H9 (cell line): Measurements from ENCODE around the gene DHPS. TPM values are rescaled to one million over a fixed set of nuclear protein-coding genes. Genes with fewer than 3 reads are reported as not detected.

Experiments used
- DNase-seq: peaks from one replicate; pipeline ENCODE4 v3.0.0-alpha.2; 2017
- H2AFZ ChIP-seq: one replicate; pipeline ENCODE4 v1.6.1; 2013; ENCODE audit warnings: mild to moderate bottlenecking, low read length, control low read depth, moderate library complexity
- H2AK5ac ChIP-seq: 2 replicates; pipeline ENCODE4 v1.6.1; 2013; ENCODE audit warnings: low read length, control low read depth, mixed read lengths; ENCODE audit not compliant: insufficient read length
- H2BK120ac ChIP-seq: one replicate; pipeline ENCODE4 v1.6.1; 2013; ENCODE audit warnings: low read depth, mild to moderate bottlenecking, low read length, control low read depth, inconsistent platforms; ENCODE audit not compliant: poor library complexity, severe bottlenecking
- H2BK12ac ChIP-seq: 2 replicates; pipeline ENCODE4 v1.6.1; 2013; ENCODE audit warnings: low read length, control low read depth, mixed read lengths, low read depth; ENCODE audit not compliant: insufficient read length
- H2BK15ac ChIP-seq: 2 replicates; pipeline ENCODE4 v1.6.1; 2013; ENCODE audit warnings: low read depth, low read length, control low read depth
- H2BK20ac ChIP-seq: one replicate; pipeline ENCODE4 v1.6.1; 2013; ENCODE audit warnings: low read depth, mild to moderate bottlenecking, low read length, control low read depth, inconsistent platforms; ENCODE audit not compliant: poor library complexity, severe bottlenecking
- H2BK5ac ChIP-seq: 2 replicates; pipeline ENCODE4 v1.6.1; 2013; ENCODE audit warnings: low read length, control low read depth, mixed read lengths; ENCODE audit not compliant: insufficient read length
- H3K14ac ChIP-seq: 2 replicates; pipeline ENCODE4 v1.6.1; 2013; ENCODE audit warnings: low read length, control low read depth; ENCODE audit not compliant: insufficient read depth
- H3K18ac ChIP-seq: 2 replicates; pipeline ENCODE4 v1.6.1; 2013; ENCODE audit warnings: low read depth, mild to moderate bottlenecking, mixed read lengths, low read length, control low read depth; ENCODE audit not compliant: insufficient read length
- H3K23ac ChIP-seq: 2 replicates; pipeline ENCODE4 v1.6.1; 2013; ENCODE audit warnings: low read length, control low read depth, mixed read lengths, low read depth; ENCODE audit not compliant: insufficient read length
- H3K23me2 ChIP-seq: 2 replicates; pipeline ENCODE4 v1.6.1; 2013; ENCODE audit warnings: low read depth, mild to moderate bottlenecking, mixed read lengths, low read length, control low read depth; ENCODE audit not compliant: insufficient read length, poor library complexity, severe bottlenecking
- H3K27ac ChIP-seq: 2 replicates; pipeline ENCODE4 v1.5.1; 2013; ENCODE audit warnings: low read length, control low read depth, mixed read lengths, low read depth; ENCODE audit not compliant: insufficient read length
- H3K27me3 ChIP-seq: 2 replicates; pipeline ENCODE4 v1.6.1; 2013; ENCODE audit warnings: low read length, control low read depth, inconsistent platforms; ENCODE audit not compliant: insufficient read depth
- H3K4ac ChIP-seq: 2 replicates; pipeline ENCODE4 v1.6.1; 2013; ENCODE audit warnings: low read depth, mild to moderate bottlenecking, control low read depth, inconsistent platforms, low read length, moderate library complexity
- H3K4me1 ChIP-seq: 2 replicates; pipeline ENCODE4 v1.6.1; 2013; ENCODE audit warnings: low read length, control low read depth, inconsistent platforms; ENCODE audit not compliant: insufficient read depth
- H3K4me2 ChIP-seq: 2 replicates; pipeline ENCODE4 v1.6.1; 2013; ENCODE audit warnings: low read length, control low read depth, mixed read lengths; ENCODE audit not compliant: insufficient read length, insufficient read depth
- H3K56ac ChIP-seq: 2 replicates; pipeline ENCODE4 v1.6.1; 2013; ENCODE audit warnings: low read depth, mild to moderate bottlenecking, mixed read lengths, low read length, control low read depth; ENCODE audit not compliant: insufficient read length
- H3K79me1 ChIP-seq: 2 replicates; pipeline ENCODE4 v1.6.1; 2013; ENCODE audit warnings: low read depth, mild to moderate bottlenecking, moderate library complexity, low read length, control low read depth, inconsistent platforms; ENCODE audit not compliant: insufficient read depth, poor library complexity, severe bottlenecking
- H3K79me2 ChIP-seq: 2 replicates; pipeline ENCODE4 v1.6.1; 2013; ENCODE audit warnings: low read length, control low read depth, inconsistent platforms; ENCODE audit not compliant: insufficient read depth
- H3K9ac ChIP-seq: 2 replicates; pipeline ENCODE4 v1.6.1; 2013; ENCODE audit warnings: low read length, control low read depth, mixed read lengths; ENCODE audit not compliant: insufficient read length; ENCODE audit errors: extremely low read depth
- H3K9me3 ChIP-seq: one replicate; pipeline ENCODE4 v1.6.1; 2013; ENCODE audit warnings: low read depth, low read length, inconsistent platforms; ENCODE audit not compliant: control insufficient read depth
- H3T11ph ChIP-seq: one replicate; pipeline ENCODE4 v1.6.1; 2013; ENCODE audit warnings: mild to moderate bottlenecking, low read length, control low read depth, inconsistent platforms
- H4K20me1 ChIP-seq: one replicate; pipeline ENCODE4 v1.6.1; 2013; ENCODE audit not compliant: control insufficient read depth, insufficient read length, insufficient read depth
- H4K5ac ChIP-seq: 2 replicates; pipeline ENCODE4 v1.6.1; 2013; ENCODE audit warnings: low read depth, mild to moderate bottlenecking, mixed read lengths, low read length, control low read depth; ENCODE audit not compliant: insufficient read length
- H4K8ac ChIP-seq: replicated peaks from 2 replicates; pipeline ENCODE4 v1.6.1; 2013; ENCODE audit warnings: low read length, control low read depth, mixed read lengths, low read depth; ENCODE audit not compliant: insufficient read length
- H4K91ac ChIP-seq: 2 replicates; pipeline ENCODE4 v1.6.1; 2013; ENCODE audit warnings: low read depth, mild to moderate bottlenecking, moderate library complexity, mixed read lengths, low read length, control low read depth; ENCODE audit not compliant: insufficient read length
- H3K27ac Mint-ChIP-seq, 3 experiments: 2 replicates in 2 of 3; 3 replicates in 1 of 3; pipeline ENCODE4 v1.8.0; 2020 to 2021; ENCODE audit warnings: mixed read lengths in 3 of 3, mild to moderate bottlenecking in 1 of 3, moderate library complexity in 1 of 3
- H3K27me3 Mint-ChIP-seq: 2 replicates; pipeline ENCODE4 v1.8.0; 2021; ENCODE audit warnings: low read depth, mild to moderate bottlenecking, moderate library complexity, mixed read lengths
- H3K36me3 Mint-ChIP-seq, 3 experiments: 2 replicates in 2 of 3; 3 replicates in 1 of 3; pipeline ENCODE4 v1.8.0; 2020 to 2021; ENCODE audit warnings: low read depth in 3 of 3, mixed read lengths in 3 of 3; ENCODE audit not compliant: insufficient read depth in 1 of 3
- H3K4me1 Mint-ChIP-seq, 2 experiments: 2 replicates each; pipeline ENCODE4 v1.8.0; 2020; ENCODE audit warnings: mixed read lengths in 2 of 2
- H3K4me3 Mint-ChIP-seq, 2 experiments: 2 replicates in 1 of 2; 3 replicates in 1 of 2; pipeline ENCODE4 v1.8.0; 2020 to 2021; ENCODE audit warnings: mild to moderate bottlenecking in 2 of 2, mixed read lengths in 2 of 2, moderate library complexity in 1 of 2
- H3K9me3 Mint-ChIP-seq, 2 experiments: 2 replicates in 1 of 2; 3 replicates in 1 of 2; pipeline ENCODE4 v1.8.0; 2020; ENCODE audit warnings: mild to moderate bottlenecking in 2 of 2, mixed read lengths in 2 of 2, moderate library complexity in 1 of 2
- WGBS: extraction: QIAGEN DNeasy Blood & Tissue Kit; methylation state at CpG from one replicate; pipeline ENCODE4 v1.1.7; 2013; ENCODE audit warnings: missing lambda C conversion rate, low lambda C conversion rate, mixed read lengths; ENCODE audit not compliant: insufficient read length; ENCODE audit errors: extremely low coverage; 5-methylcytosine and 5-hydroxymethylcytosine counted together
- total RNA-seq: library from RNA; stranded (reverse); gene quantifications from 2 replicates; pipeline ENCODE4 v1.2.1, GENCODE V29; 2021
- TF ChIP-seq, protein P1 (sequence below): fragments of 200-600 bp; sonication (generic); conservative IDR thresholded peaks from 3 replicates; pipeline ENCODE4 v1.8.0; 2021; ENCODE audit warnings: antibody characterized with exemption, mild to moderate bottlenecking

Gene DHPS
- total RNA-seq, 1 experiment from 2014 or later, result 94.9 TPM

DNA sequence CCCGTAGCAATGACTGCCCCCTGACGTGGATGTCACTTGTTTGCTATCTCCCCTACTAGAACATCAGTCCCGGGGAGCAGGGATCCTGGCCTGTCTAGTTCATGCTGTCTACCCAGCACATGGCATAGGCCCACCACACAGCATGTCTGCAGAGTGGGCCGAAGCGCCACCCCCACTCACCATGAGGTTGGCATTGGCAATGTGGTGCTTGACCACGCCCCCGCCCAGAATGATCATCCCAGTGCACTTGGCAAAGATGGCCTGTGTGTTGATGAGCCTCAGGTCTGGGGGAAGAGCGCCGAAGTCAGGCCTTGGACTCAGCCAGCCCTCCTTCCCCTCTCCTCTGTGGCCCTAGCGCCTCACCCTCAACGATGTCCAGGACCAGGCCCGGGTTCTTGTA is 4.8 kb downstream of the DHPS start:
- H3K4me3 Mint-ChIP-seq, result no peak overlapping the region
- H3T11ph ChIP-seq, result no peak overlapping the region
- no peak overlapping the region for H3K56ac ChIP-seq
- H3K27ac Mint-ChIP-seq, result peak overlapping the region in 2 of 3 experiments; percentile 22 to 79; a peak in 3 of 7 replicates
- H4K91ac ChIP-seq, result no peak overlapping the region
- no peak for DNase-seq
- no peak overlapping the region for H2AFZ ChIP-seq
- no peak overlapping the region for H4K8ac ChIP-seq
- H3K4me1 ChIP-seq, result no peaks in the 10 kb centered on the region
- H3K23me2 ChIP-seq, result no peaks in the 10 kb centered on the region
- no peaks in the 10 kb centered on the region for H3K79me2 ChIP-seq
- H3K18ac ChIP-seq, result no peak overlapping the region
- H3K4ac ChIP-seq, result no peak overlapping the region
- no peak overlapping the region for H2BK120ac ChIP-seq
- H2BK20ac ChIP-seq, result no peak overlapping the region
- peaks cover 0 to 2% of the 10 kb centered on the region in 2 experiments; a peak in 1 of 5 replicates for H3K9me3 Mint-ChIP-seq
- H3K14ac ChIP-seq, result no peak overlapping the region
- TF ChIP-seq, protein P1, sequence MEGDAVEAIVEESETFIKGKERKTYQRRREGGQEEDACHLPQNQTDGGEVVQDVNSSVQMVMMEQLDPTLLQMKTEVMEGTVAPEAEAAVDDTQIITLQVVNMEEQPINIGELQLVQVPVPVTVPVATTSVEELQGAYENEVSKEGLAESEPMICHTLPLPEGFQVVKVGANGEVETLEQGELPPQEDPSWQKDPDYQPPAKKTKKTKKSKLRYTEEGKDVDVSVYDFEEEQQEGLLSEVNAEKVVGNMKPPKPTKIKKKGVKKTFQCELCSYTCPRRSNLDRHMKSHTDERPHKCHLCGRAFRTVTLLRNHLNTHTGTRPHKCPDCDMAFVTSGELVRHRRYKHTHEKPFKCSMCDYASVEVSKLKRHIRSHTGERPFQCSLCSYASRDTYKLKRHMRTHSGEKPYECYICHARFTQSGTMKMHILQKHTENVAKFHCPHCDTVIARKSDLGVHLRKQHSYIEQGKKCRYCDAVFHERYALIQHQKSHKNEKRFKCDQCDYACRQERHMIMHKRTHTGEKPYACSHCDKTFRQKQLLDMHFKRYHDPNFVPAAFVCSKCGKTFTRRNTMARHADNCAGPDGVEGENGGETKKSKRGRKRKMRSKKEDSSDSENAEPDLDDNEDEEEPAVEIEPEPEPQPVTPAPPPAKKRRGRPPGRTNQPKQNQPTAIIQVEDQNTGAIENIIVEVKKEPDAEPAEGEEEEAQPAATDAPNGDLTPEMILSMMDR, result no peak
- H3K27me3 ChIP-seq, result no peaks in the 10 kb centered on the region
- no peaks in the 10 kb centered on the region for H3K79me1 ChIP-seq
- no peak overlapping the region for H3K4me2 ChIP-seq
- H3K27me3 Mint-ChIP-seq, result no peaks in the 10 kb centered on the region
- H3K36me3 Mint-ChIP-seq, result peaks cover 40 to 83% (median 70%) of the 10 kb centered on the region in 3 experiments
- no peak overlapping the region for H2BK15ac ChIP-seq
- no CpG with 5 or more reads among the region's 12 CpGs for WGBS
- peaks cover 2 to 14% of the 10 kb centered on the region in 2 experiments; a peak in 3 of 4 replicates for H3K4me1 Mint-ChIP-seq
- no peaks in the 10 kb centered on the region for H4K20me1 ChIP-seq
- no peaks in the 10 kb centered on the region for H3K9me3 ChIP-seq
- no peak overlapping the region for H3K27ac ChIP-seq
- H2BK12ac ChIP-seq, result no peak overlapping the region
- H2AK5ac ChIP-seq, result no peak overlapping the region
- H2BK5ac ChIP-seq, result no peak overlapping the region
- H3K9ac ChIP-seq, result no peak overlapping the region
- H3K23ac ChIP-seq, result no peak overlapping the region
- no peak overlapping the region for H4K5ac ChIP-seq
